ENCODE data around the gene PIP.
"Not testable (repeated sequence)": the region's sequence is repeated elsewhere in the genome, so short reads cannot be mapped to it uniquely, and the experiment has no call there.

Gene PIP

GRCh38 chr7:143177374-143178119 is 45.7 kb downstream of the PIP start:
- WGBS, 2 experiments (ENCODE audit: insufficient coverage in 2 of 2): no CpG with 5 or more reads among the region's 2 CpGs

GRCh38 chr7:143180771-143181170 is 48.9 kb downstream of the PIP start:
- H3K9me3 ChIP-seq (ENCODE audit: control insufficient read depth, low read length); H3K4me3 ChIP-seq (ENCODE audit: extremely low read depth, insufficient read depth, low read length, poor library complexity, severe bottlenecking); H3K4me1 ChIP-seq (ENCODE audit: control insufficient read depth, insufficient read depth, low read length, poor library complexity, severe bottlenecking); H3K27ac ChIP-seq (ENCODE audit: low read depth, low read length, severe bottlenecking); H3K36me3 ChIP-seq (ENCODE audit: control insufficient read depth, insufficient read depth, low read length): not testable (repeated sequence)
- 80% methylated on average over 1 of the region's 4 CpGs; no CpG with 5 or more reads in 1 of the 2 experiments for WGBS, 2 experiments (ENCODE audit: insufficient coverage in 2 of 2)

More at GRCh38 chr7:143177374-143178119, 45.7 kb downstream of the PIP start:
- Histone ChIP-seq H3K9me3 (ENCODE audit: control insufficient read depth, low read length) (peaks cover 5% of the 10 kb centered on the region), H3K4me3 (ENCODE audit: extremely low read depth, insufficient read depth, low read length, poor library complexity, severe bottlenecking) (no peak overlapping the region), H3K4me1 (ENCODE audit: control insufficient read depth, insufficient read depth, low read length, poor library complexity, severe bottlenecking) (no peaks in the 10 kb centered on the region), H3K27ac (ENCODE audit: low read depth, low read length, severe bottlenecking) (no peak overlapping the region), H3K36me3 (ENCODE audit: control insufficient read depth, insufficient read depth, low read length) (no peaks in the 10 kb centered on the region)

GRCh38 chr7:143181349-143181748 is 49.5 kb downstream of the PIP start:
- H3K4me3 ChIP-seq (ENCODE audit: extremely low read depth, insufficient read depth, low read length, poor library complexity, severe bottlenecking): no peak overlapping the region
- H3K9me3 ChIP-seq (ENCODE audit: control insufficient read depth, low read length): peaks cover 5% of the 10 kb centered on the region
- WGBS, 2 experiments (ENCODE audit: insufficient coverage in 2 of 2): 73% methylated on average over 2 of the region's 2 CpGs; no CpG with 5 or more reads in 1 of the 2 experiments
- H3K4me1 ChIP-seq (ENCODE audit: control insufficient read depth, insufficient read depth, low read length, poor library complexity, severe bottlenecking): no peaks in the 10 kb centered on the region
- H3K36me3 ChIP-seq (ENCODE audit: control insufficient read depth, insufficient read depth, low read length): no peaks in the 10 kb centered on the region
- H3K27ac ChIP-seq (ENCODE audit: low read depth, low read length, severe bottlenecking): no peak overlapping the region

- WGBS, 2 experiments (ENCODE audit: insufficient coverage in 2 of 2): 100% methylated on average over 1 of the region's 3 CpGs; no CpG with 5 or more reads in 1 of the 2 experiments
- H3K9me3 ChIP-seq (ENCODE audit: control insufficient read depth, low read length): peaks cover under 1% of the 10 kb centered on the region
- no peaks in the 10 kb centered on the region for H3K36me3 ChIP-seq (ENCODE audit: control insufficient read depth, insufficient read depth, low read length)
- H3K4me3 ChIP-seq (ENCODE audit: extremely low read depth, insufficient read depth, low read length, poor library complexity, severe bottlenecking): no peak within 1 kb of the TSS
- no peak within 1 kb of the TSS for H3K27ac ChIP-seq (ENCODE audit: low read depth, low read length, severe bottlenecking)
- H3K4me1 ChIP-seq (ENCODE audit: control insufficient read depth, insufficient read depth, low read length, poor library complexity, severe bottlenecking): no peaks in the 10 kb centered on the region
Observed at GRCh38 chr7:143183024-143183423, 51.1 kb downstream of the PIP start, which contains the start of gene TAS2R39. Gene TAS2R39, plus strand, starts transcription at chr7:143183419. Its CDS starts 0 bp downstream, at chr7:143183419.

- 20% methylated on average over 1 of the region's 1 CpG; no CpG with 5 or more reads in 1 of the 2 experiments for WGBS, 2 experiments (ENCODE audit: insufficient coverage in 2 of 2)
- no peaks in the 10 kb centered on the region for H3K4me1 ChIP-seq (ENCODE audit: control insufficient read depth, insufficient read depth, low read length, poor library complexity, severe bottlenecking)
- no peaks in the 10 kb centered on the region for H3K36me3 ChIP-seq (ENCODE audit: control insufficient read depth, insufficient read depth, low read length)
- no peaks in the 10 kb centered on the region for H3K9me3 ChIP-seq (ENCODE audit: control insufficient read depth, low read length)
- no peak overlapping the region for H3K4me3 ChIP-seq (ENCODE audit: extremely low read depth, insufficient read depth, low read length, poor library complexity, severe bottlenecking)
- H3K27ac ChIP-seq (ENCODE audit: low read depth, low read length, severe bottlenecking): no peak overlapping the region
Observed at GRCh38 chr7:143185551-143185950, 53.7 kb downstream of the PIP start.

GRCh38 chr7:143188994-143189393 is 57.1 kb downstream of the PIP start:
- WGBS, 2 experiments (ENCODE audit: insufficient coverage in 2 of 2): 85 to 100% methylated on average over 2 to 5 of the region's 6 CpGs
- Histone ChIP-seq H3K36me3 (ENCODE audit: control insufficient read depth, insufficient read depth, low read length) (no peaks in the 10 kb centered on the region), H3K4me1 (ENCODE audit: control insufficient read depth, insufficient read depth, low read length, poor library complexity, severe bottlenecking) (no peaks in the 10 kb centered on the region)

More at GRCh38 chr7:143188994-143189393, 57.1 kb downstream of the PIP start:
- Histone ChIP-seq H3K4me3 (ENCODE audit: extremely low read depth, insufficient read depth, low read length, poor library complexity, severe bottlenecking) (no peak overlapping the region), H3K9me3 (ENCODE audit: control insufficient read depth, low read length) (no peaks in the 10 kb centered on the region), H3K27ac (ENCODE audit: low read depth, low read length, severe bottlenecking) (no peak overlapping the region)

All from mesodermal cell (in vitro differentiated cells).